Measurements from ENCODE around the gene KRTAP10-8. TPM values are rescaled to one million over a fixed set of nuclear protein-coding genes. Genes with fewer than 3 reads are reported as not detected.
"Not testable (repeated sequence)": the region's sequence is repeated elsewhere in the genome, so short reads cannot be mapped to it uniquely, and the experiment has no call there.

The KRTAP10-8 gene
- total and polyA plus RNA-seq, 12 donors, result not detected

DNA sequence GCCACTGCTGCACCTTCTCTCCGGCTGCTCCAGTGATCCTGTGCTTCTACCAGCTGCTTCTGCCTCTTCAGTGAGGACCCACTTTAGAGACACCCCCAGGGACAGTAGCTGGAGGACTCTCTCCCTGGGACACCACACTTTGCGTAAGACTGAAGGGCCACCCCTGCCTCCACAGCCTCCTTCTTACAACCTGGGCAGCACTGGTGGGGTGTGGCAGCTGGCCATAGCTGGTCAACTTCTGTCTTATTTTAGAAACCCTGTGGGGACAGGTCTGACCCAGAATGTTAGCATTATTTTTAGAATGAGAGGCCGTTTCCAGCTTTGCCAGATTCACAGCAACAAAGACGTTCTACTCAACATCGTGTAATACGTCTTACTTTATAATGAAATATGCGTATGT lies 13.9 kb downstream of the KRTAP10-8 start:
- H3K27me3 ChIP-seq, result peaks cover 0 to 31% (median 0%) of the 10 kb centered on the region in 7 donors
- TF ChIP-seq CTCF (IDR thresholded peaks at IDR 0.05), result no peak
- H3K4me1 ChIP-seq, result peaks cover 0 to 7% (median 0%) of the 10 kb centered on the region in 9 donors
- no peak overlapping the region for H3K4me3 ChIP-seq
- no peaks in the 10 kb centered on the region for H3K36me3 ChIP-seq
- H3K9me3 ChIP-seq, result peaks cover 0 to 44% (median 15%) of the 10 kb centered on the region in 11 donors
- H3K27ac ChIP-seq, result no peak overlapping the region
- intact Hi-C loops (cut with DNase I), result loop anchor here in 1 of 10 donors (10.0 kb wide), 1 partner anchor 159 kb away; no protein-coding TSS in a partner anchor
- ATAC-seq, result peak in 1 of 8 donors; percentile 59
- 77 to 79% methylated on average over 7 of the region's 7 CpGs for WGBS, 2 donors
- DNase-seq, result no peak

- peaks cover 0 to 31% (median 0%) of the 10 kb centered on the region in 7 donors for H3K27me3 ChIP-seq
- no peak overlapping the region for H3K4me3 ChIP-seq
- H3K27ac ChIP-seq, result no peak overlapping the region
- ATAC-seq, result peak in 2 of 8 donors; percentile 23 to 36
- no peak for DNase-seq
- TF ChIP-seq CTCF (IDR thresholded peaks at IDR 0.05), result no peak
- WGBS, 2 donors, result 75 to 76% methylated on average over 10 of the region's 10 CpGs
- peaks cover 0 to 7% (median 0%) of the 10 kb centered on the region in 9 donors for H3K4me1 ChIP-seq
- H3K9me3 ChIP-seq, result peaks cover 0 to 44% (median 16%) of the 10 kb centered on the region in 11 donors
- no peaks in the 10 kb centered on the region for H3K36me3 ChIP-seq
- intact Hi-C loops (cut with DNase I), result loop anchor here in 1 of 10 donors (10.0 kb wide), 1 partner anchor 159 kb away; no protein-coding TSS in a partner anchor
Measured at GRCh38 chr21:44626262-44626661, 14.4 kb downstream of the KRTAP10-8 start.

GRCh38 chr21:44626673-44627143 lies 14.8 kb downstream of the KRTAP10-8 start, which contains the start of gene KRTAP10-9:
Gene KRTAP10-9, plus strand, starts transcription at chr21:44627093. Its CDS starts 79 bp downstream, at chr21:44627172.
- no peak for DNase-seq
- 44 to 71% methylated on average over 7 of the region's 7 CpGs for WGBS, 2 donors
- Histone ChIP-seq H3K4me1 (peaks cover 0 to 7% (median 0%) of the 10 kb centered on the region in 9 donors), H3K9me3 (peaks cover 0 to 49% (median 21%) of the 10 kb centered on the region in 11 donors), H3K4me3 (no peak within 1 kb of the TSS), H3K27me3 (peaks cover 0 to 31% (median 0%) of the 10 kb centered on the region in 7 donors), H3K27ac (no peak within 1 kb of the TSS), H3K36me3 (no peaks in the 10 kb centered on the region)
- TF ChIP-seq CTCF (IDR thresholded peaks at IDR 0.05), result no peak
- ATAC-seq, result peak in 1 of 8 donors; percentile 36
- intact Hi-C loops (cut with DNase I), result loop anchor here in 1 of 10 donors (10.0 kb wide), 1 partner anchor 158 kb away; no protein-coding TSS in a partner anchor

DNA sequence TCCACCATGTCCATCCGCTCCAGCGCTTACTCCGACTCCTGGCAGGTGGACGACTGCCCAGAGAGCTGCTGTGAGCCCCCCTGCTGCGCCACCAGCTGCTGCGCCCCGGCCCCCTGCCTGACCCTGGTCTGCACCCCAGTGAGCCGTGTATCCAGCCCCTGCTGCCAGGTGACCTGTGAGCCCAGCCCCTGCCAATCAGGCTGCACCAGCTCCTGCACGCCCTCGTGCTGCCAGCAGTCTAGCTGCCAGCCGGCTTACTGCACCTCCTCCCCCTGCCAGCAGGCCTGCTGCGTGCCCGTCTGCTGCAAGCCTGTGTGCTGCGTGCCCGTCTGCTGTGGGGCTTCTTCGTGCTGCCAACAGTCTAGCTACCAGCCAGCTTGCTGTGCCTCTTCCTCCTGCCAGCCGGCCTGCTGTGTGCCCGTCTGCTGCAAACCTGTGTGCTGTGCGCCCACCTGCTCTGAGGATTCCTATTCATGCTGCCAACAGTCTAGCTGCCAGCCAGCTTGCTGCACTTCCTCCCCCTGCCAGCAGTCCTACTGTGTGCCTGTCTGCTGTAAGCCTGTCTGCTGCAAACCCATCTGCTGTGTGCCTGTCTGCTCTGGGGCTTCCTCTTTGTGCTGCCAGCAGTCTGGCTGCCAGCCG lies 15.4 kb downstream of the KRTAP10-8 start:
- not testable (repeated sequence) for H3K27ac ChIP-seq, DNase-seq, ATAC-seq, H3K36me3 ChIP-seq, H3K4me3 ChIP-seq, H3K4me1 ChIP-seq
- peaks cover 0 to 31% (median 0%) of the 10 kb centered on the region in 7 donors for H3K27me3 ChIP-seq
- peaks cover 0 to 55% (median 27%) of the 10 kb centered on the region in 11 donors for H3K9me3 ChIP-seq
- WGBS, 2 donors, result 75 to 84% methylated on average over 15 to 17 of the region's 20 CpGs
- intact Hi-C loops (cut with DNase I), result loop anchor here in 1 of 10 donors (10.0 kb wide), 1 partner anchor 157 kb away; no protein-coding TSS in a partner anchor

DNA sequence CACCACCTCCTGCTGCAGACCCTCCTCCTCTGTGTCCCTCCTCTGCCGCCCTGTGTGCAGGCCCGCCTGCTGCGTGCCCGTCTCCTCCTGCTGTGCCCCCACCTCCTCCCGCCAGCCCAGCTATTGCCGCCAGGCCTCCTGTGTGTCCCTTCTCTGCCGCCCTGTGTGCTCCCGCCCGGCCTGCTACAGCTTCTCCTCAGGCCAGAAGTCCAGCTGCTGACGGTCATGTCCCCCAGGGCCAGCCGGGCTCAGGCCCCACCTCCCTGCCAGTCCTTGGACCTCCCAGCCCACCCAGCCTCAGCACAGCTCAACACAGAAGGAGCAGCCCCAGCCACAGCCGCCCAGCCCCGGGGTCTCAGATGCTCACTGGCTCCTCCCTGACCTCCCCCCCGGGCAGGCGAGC lies 16.0 kb downstream of the KRTAP10-8 start:
- peaks cover 0 to 55% (median 32%) of the 10 kb centered on the region in 11 donors for H3K9me3 ChIP-seq
- intact Hi-C loops (cut with DNase I), result loop anchor here in 1 of 10 donors (10.0 kb wide), 1 partner anchor 157 kb away; no protein-coding TSS in a partner anchor

More for the DNA sequence above, 16.0 kb downstream of the KRTAP10-8 start:
- WGBS, 2 donors, result 41 to 48% methylated on average over 13 to 14 of the region's 15 CpGs
- H3K4me1 ChIP-seq, DNase-seq, H3K4me3 ChIP-seq, H3K27ac ChIP-seq, H3K36me3 ChIP-seq: not testable (repeated sequence)
- H3K27me3 ChIP-seq, result peaks cover 0 to 31% (median 0%) of the 10 kb centered on the region in 7 donors
- ATAC-seq, result peak in 2 of 8 donors; percentile 27 to 49
